Adipocyte (in vitro differentiated cells): ENCODE data around the gene NPIPA1.
"Not testable (repeated sequence)": the region's sequence is repeated elsewhere in the genome, so short reads cannot be mapped to it uniquely, and the experiment has no call there.

Experiments
- DNase-seq: peaks from one replicate; pipeline ENCODE4 v3.0.0-alpha.2; 2015; ENCODE audit warnings: low read depth
- H3K27me3 ChIP-seq: replicated peaks from 2 replicates; pipeline ENCODE4 v1.7.0; 2013; ENCODE audit warnings: mild to moderate bottlenecking, low read length, moderate library complexity; ENCODE audit not compliant: control insufficient read depth, insufficient read depth
- H3K36me3 ChIP-seq: 2 replicates; pipeline ENCODE4 v1.7.0; 2013; ENCODE audit warnings: low read length, mild to moderate bottlenecking, moderate library complexity; ENCODE audit not compliant: control insufficient read depth, insufficient read depth, severe bottlenecking
- H3K4me1 ChIP-seq: 2 replicates; pipeline ENCODE4 v1.7.0; 2013; ENCODE audit warnings: mild to moderate bottlenecking, low read length, moderate library complexity; ENCODE audit not compliant: control insufficient read depth, insufficient read depth
- H3K4me3 ChIP-seq: 2 replicates; pipeline ENCODE4 v1.7.0; 2013; ENCODE audit warnings: mild to moderate bottlenecking, low read length, moderate library complexity
- H3K9ac ChIP-seq: 2 replicates; pipeline ENCODE4 v1.7.0; 2013; ENCODE audit warnings: mild to moderate bottlenecking, low read length, moderate library complexity
- H3K9me3 ChIP-seq: 2 replicates; pipeline ENCODE4 v1.7.0; 2013; ENCODE audit warnings: mild to moderate bottlenecking, low read length, moderate library complexity; ENCODE audit not compliant: control insufficient read depth

Gene NPIPA1

GRCh38 chr16:14937143-14937542 lies at the start of gene NPIPA1:
NPIPA1 (plus strand) TSS chr16:14937443; CDS start chr16:14937443, 0 bp downstream.
- not testable (repeated sequence) for H3K4me3 ChIP-seq, H3K4me1 ChIP-seq, H3K36me3 ChIP-seq, H3K27me3 ChIP-seq, H3K9me3 ChIP-seq, H3K9ac ChIP-seq, DNase-seq

- DNase-seq, H3K4me1 ChIP-seq, H3K27me3 ChIP-seq, H3K9me3 ChIP-seq, H3K9ac ChIP-seq, H3K36me3 ChIP-seq, H3K4me3 ChIP-seq: not testable (repeated sequence)
Measured at GRCh38 chr16:14892111-14892510, 45.1 kb upstream of the NPIPA1 start.

GRCh38 chr16:14895382-14895781 lies 41.9 kb upstream of the NPIPA1 start:
- not testable (repeated sequence) for H3K27me3 ChIP-seq, H3K9ac ChIP-seq, H3K4me3 ChIP-seq, H3K9me3 ChIP-seq, DNase-seq, H3K4me1 ChIP-seq, H3K36me3 ChIP-seq

GRCh38 chr16:14896023-14896422 lies 41.2 kb upstream of the NPIPA1 start:
- H3K36me3 ChIP-seq, H3K9ac ChIP-seq, H3K9me3 ChIP-seq, H3K4me3 ChIP-seq, H3K27me3 ChIP-seq, DNase-seq, H3K4me1 ChIP-seq: not testable (repeated sequence)

DNA sequence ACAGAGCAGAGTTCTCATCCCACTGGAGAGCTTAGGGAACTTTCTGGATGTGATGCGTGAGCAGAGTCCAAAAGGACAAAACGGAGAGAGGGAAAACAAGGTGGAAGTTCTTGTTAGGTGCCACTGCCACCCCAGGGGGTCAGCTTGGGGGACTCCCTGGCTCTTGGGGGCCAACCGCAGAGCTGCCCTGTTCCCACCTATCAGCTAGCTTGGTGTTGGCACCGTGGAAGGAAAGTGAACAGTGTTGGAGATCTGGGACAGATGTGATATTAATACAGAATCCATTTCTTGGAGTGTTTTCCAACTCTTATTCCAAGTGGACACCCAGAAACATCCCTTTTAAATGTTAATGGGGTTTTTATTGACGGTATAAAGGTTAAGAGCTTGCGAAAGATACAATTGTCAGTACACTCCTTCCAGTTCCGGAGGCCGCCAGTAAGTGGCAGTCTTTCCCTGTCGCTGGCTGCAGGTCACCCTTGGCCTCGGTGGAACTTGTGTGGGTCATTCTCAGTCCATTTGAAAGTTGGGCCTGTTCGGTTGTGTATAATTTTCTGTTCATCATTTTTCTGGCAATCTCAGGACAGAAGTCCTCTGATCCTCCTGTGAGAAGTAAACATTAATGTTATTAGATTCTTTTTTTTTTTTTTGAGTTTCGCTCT lies 40.1 kb upstream of the NPIPA1 start:
- H3K36me3 ChIP-seq, H3K9me3 ChIP-seq, H3K9ac ChIP-seq: not testable (repeated sequence)

GRCh38 chr16:14898162-14898561 lies 39.1 kb upstream of the NPIPA1 start:
- not testable (repeated sequence) for H3K27me3 ChIP-seq, H3K4me1 ChIP-seq, DNase-seq

More for the DNA sequence above, 40.1 kb upstream of the NPIPA1 start:
- DNase-seq, H3K27me3 ChIP-seq, H3K4me3 ChIP-seq, H3K4me1 ChIP-seq: not testable (repeated sequence)

DNA sequence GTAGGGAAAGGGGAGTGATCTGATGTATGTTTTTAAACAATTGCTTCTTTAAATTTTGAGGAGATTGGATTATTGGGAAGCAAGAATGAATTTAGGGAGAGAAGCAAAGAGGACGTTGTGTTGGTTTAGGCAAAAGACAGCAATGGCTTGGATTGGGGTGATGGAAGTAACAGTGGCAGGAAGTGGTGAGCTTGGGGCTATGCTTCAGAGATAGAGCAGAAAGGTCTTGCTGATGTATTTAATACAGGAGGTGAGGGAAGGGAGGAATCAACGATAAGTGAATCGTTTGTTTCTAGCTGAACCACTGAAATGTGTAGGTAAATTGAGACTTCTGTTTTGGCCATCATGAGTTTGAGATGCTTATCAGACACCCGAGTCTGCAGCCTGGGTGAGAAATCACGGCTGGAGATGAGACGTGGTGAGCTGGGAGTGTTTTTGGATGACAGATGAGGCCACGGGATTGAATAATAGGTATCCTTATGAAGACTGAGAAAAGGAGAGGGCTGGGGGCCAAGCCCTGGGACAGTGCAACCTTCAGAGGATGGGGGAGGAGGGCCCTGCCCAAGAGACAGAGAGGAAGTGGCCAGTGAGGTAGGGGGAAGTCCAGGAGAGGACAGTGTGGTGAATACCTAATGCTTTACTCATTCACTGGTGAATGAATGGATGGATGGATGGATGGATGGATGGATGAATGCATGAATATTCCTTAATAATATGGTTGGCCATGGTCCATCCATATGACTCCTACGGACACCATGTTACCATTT lies 33.9 kb upstream of the NPIPA1 start:
- not testable (repeated sequence) for DNase-seq, H3K4me1 ChIP-seq, H3K4me3 ChIP-seq, H3K9ac ChIP-seq, H3K9me3 ChIP-seq, H3K36me3 ChIP-seq, H3K27me3 ChIP-seq

More at GRCh38 chr16:14898162-14898561, 39.1 kb upstream of the NPIPA1 start:
- H3K4me3 ChIP-seq, H3K9ac ChIP-seq, H3K36me3 ChIP-seq, H3K9me3 ChIP-seq: not testable (repeated sequence)

DNA sequence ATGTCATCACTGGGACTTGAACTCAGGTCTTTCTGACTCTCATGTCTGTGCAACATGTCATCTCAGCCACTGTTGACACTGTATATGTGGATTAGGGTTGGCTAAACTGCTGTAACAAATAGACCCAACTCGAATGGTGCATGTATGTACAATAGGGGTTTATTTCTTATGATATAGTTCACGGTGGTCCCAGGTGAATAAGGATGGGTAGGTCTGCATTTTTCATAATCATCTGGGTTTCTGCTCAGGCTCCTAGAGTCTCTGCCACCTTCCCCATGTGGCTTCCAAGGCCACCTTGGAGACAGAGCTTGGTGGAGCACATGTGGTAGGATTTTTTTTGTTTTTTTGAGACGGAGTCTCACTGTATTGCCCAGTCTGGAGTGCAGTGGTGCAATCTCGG lies 27.5 kb upstream of the NPIPA1 start:
- H3K9ac ChIP-seq, H3K9me3 ChIP-seq, DNase-seq, H3K4me3 ChIP-seq, H3K27me3 ChIP-seq, H3K4me1 ChIP-seq, H3K36me3 ChIP-seq: not testable (repeated sequence)

GRCh38 chr16:14910833-14911629 lies 26.2 kb upstream of the NPIPA1 start:
- not testable (repeated sequence) for H3K27me3 ChIP-seq, H3K4me3 ChIP-seq, DNase-seq, H3K4me1 ChIP-seq, H3K36me3 ChIP-seq, H3K9ac ChIP-seq, H3K9me3 ChIP-seq

GRCh38 chr16:14911954-14912353 lies 25.3 kb upstream of the NPIPA1 start:
- H3K9ac ChIP-seq: peak overlapping the region; percentile 58
- not testable (repeated sequence) for H3K27me3 ChIP-seq, H3K9me3 ChIP-seq, DNase-seq, H3K36me3 ChIP-seq, H3K4me1 ChIP-seq
- H3K4me3 ChIP-seq: peak overlapping the region; percentile 61

- not testable (repeated sequence) for DNase-seq, H3K36me3 ChIP-seq
Measured at GRCh38 chr16:14912588-14912987, 24.7 kb upstream of the NPIPA1 start.

More at GRCh38 chr16:14912588-14912987, 24.7 kb upstream of the NPIPA1 start:
- H3K9ac ChIP-seq, H3K27me3 ChIP-seq, H3K4me3 ChIP-seq, H3K4me1 ChIP-seq, H3K9me3 ChIP-seq: not testable (repeated sequence)
